Measurements from ENCODE around the gene CR1.
A peak's percentile ranks its signal among the peaks of the same experiment; 100 is the strongest.

Gene CR1

DNA sequence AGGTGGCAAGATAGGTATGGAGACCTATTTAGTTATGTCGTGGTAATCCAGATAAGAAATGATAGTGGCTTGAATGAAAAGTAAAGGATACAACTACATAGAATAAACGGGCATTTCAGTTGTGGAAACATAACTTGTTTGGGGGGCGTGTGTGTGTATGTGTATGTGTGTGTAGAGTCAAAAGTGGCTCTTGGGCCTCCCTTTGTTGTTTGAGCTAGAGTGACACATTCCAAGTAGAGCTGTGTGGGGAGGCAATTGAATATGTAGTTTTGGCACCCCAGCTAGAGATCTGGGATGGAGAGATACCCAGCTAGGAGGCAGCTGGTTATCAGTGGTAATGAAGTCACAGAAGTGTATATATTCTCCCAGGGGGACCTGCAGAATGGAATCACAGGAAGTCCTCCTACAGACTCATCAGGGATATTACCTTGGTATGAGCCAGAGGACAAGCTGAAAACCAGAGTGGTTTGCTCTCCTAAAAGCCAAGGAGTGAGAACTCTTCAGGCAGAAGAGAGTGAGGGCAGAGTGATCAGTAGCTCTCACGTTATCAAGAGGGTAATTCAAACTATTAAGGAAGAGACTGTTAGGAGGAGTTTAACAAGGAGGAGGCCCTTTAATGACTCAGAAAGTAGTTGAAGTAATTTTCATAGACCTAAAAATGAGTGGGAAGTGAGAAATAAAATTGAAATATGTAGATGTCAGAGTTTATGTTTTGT, 154.1 kb downstream of the CR1 start:
- Histone ChIP-seq H2BK5ac (ENCODE audit: low read length) (no peak overlapping the region), H2BK15ac (ENCODE audit: low read length) (no peak overlapping the region), H3K14ac (ENCODE audit: low read length) (no peak overlapping the region), H4K91ac (ENCODE audit: low read depth, low read length, poor library complexity) (no peak overlapping the region), H2AK5ac (ENCODE audit: low read depth, low read length) (no peak overlapping the region), H3K36me3 (replicated peaks in 1 of 2; ENCODE audit: control insufficient read depth in 2 of 2, insufficient read depth in 2 of 2, low read length in 2 of 2) (no peaks in the 10 kb centered on the region), H3K9me3 (replicated peaks in 1 of 2; ENCODE audit: control insufficient read depth in 2 of 2, insufficient read depth in 1 of 2, low read depth in 1 of 2, low read length in 2 of 2) (no peaks in the 10 kb centered on the region), H2AFZ (ENCODE audit: low read length) (no peak overlapping the region), H3K18ac (ENCODE audit: low read length) (no peak overlapping the region), H2BK12ac (ENCODE audit: low read length) (no peak overlapping the region), H3K4me2 (ENCODE audit: insufficient read depth, low read length, poor library complexity, severe bottlenecking) (no peak overlapping the region), H3K79me1 (ENCODE audit: low read depth, low read length) (no peaks in the 10 kb centered on the region), H3K27ac (replicated peaks; ENCODE audit: low read length) (no peak overlapping the region), H2BK120ac (ENCODE audit: low read depth, low read length) (no peak overlapping the region), H3K4ac (ENCODE audit: low read length) (no peak overlapping the region), H3K4me1 (ENCODE audit: control insufficient read depth in 2 of 2, insufficient read depth in 1 of 2, low read depth in 1 of 2, low read length in 2 of 2) (peaks cover 0 to 2% of the 10 kb centered on the region in 2 donors), H4K8ac (ENCODE audit: low read depth, low read length) (no peak overlapping the region), H3K23ac (ENCODE audit: low read depth, low read length, poor library complexity) (no peak overlapping the region), H3K9ac (ENCODE audit: low read depth, low read length, poor library complexity) (no peak overlapping the region), H3K27me3 (ENCODE audit: control insufficient read depth in 3 of 3, insufficient read depth in 3 of 3, low read depth in 1 of 3, low read length in 3 of 3) (no peaks in the 10 kb centered on the region), H3K4me3 (ENCODE audit: low read length in 2 of 2) (no peak overlapping the region)
- DNase-seq (ENCODE audit: low spot score), result no peak
- no CpG with 5 or more reads among the region's 4 CpGs for WGBS, 2 donors (ENCODE audit: extremely low coverage in 2 of 2, insufficient read length in 2 of 2, insufficient replicate concordance in 1 of 2)

- H2AFZ ChIP-seq (ENCODE audit: low read length), result no peak overlapping the region
- H3K4ac ChIP-seq (ENCODE audit: low read length), result no peak overlapping the region
- no peaks in the 10 kb centered on the region for H3K9me3 ChIP-seq (replicated peaks in 1 of 2; ENCODE audit: control insufficient read depth in 2 of 2, insufficient read depth in 1 of 2, low read depth in 1 of 2, low read length in 2 of 2)
- no peak overlapping the region for H3K27ac ChIP-seq (replicated peaks; ENCODE audit: low read length)
- no peak overlapping the region for H3K14ac ChIP-seq (ENCODE audit: low read length)
- no peak overlapping the region for H3K23ac ChIP-seq (ENCODE audit: low read depth, low read length, poor library complexity)
- no peak overlapping the region for H2BK15ac ChIP-seq (ENCODE audit: low read length)
- no peak overlapping the region for H2BK120ac ChIP-seq (ENCODE audit: low read depth, low read length)
- H3K4me2 ChIP-seq (ENCODE audit: insufficient read depth, low read length, poor library complexity, severe bottlenecking), result no peak overlapping the region
- no peaks in the 10 kb centered on the region for H3K79me1 ChIP-seq (ENCODE audit: low read depth, low read length)
- peaks cover 0 to 2% of the 10 kb centered on the region in 2 donors for H3K4me1 ChIP-seq (ENCODE audit: control insufficient read depth in 2 of 2, insufficient read depth in 1 of 2, low read depth in 1 of 2, low read length in 2 of 2)
- DNase-seq (ENCODE audit: low spot score), result no peak
- H4K91ac ChIP-seq (ENCODE audit: low read depth, low read length, poor library complexity), result no peak overlapping the region
- no peak overlapping the region for H2BK12ac ChIP-seq (ENCODE audit: low read length)
- H3K9ac ChIP-seq (ENCODE audit: low read depth, low read length, poor library complexity), result no peak overlapping the region
- H3K4me3 ChIP-seq (ENCODE audit: low read length in 2 of 2), result no peak overlapping the region
- H4K8ac ChIP-seq (ENCODE audit: low read depth, low read length), result no peak overlapping the region
- no peaks in the 10 kb centered on the region for H3K36me3 ChIP-seq (replicated peaks in 1 of 2; ENCODE audit: control insufficient read depth in 2 of 2, insufficient read depth in 2 of 2, low read length in 2 of 2)
- H2BK5ac ChIP-seq (ENCODE audit: low read length), result no peak overlapping the region
- no CpG with 5 or more reads among the region's 1 CpG for whole genome bisulfite sequencing, 2 donors (ENCODE audit: extremely low coverage in 2 of 2, insufficient read length in 2 of 2, insufficient replicate concordance in 1 of 2)
- H2AK5ac ChIP-seq (ENCODE audit: low read depth, low read length), result no peak overlapping the region
- no peaks in the 10 kb centered on the region for H3K27me3 ChIP-seq (ENCODE audit: control insufficient read depth in 3 of 3, insufficient read depth in 3 of 3, low read depth in 1 of 3, low read length in 3 of 3)
- H3K18ac ChIP-seq (ENCODE audit: low read length), result no peak overlapping the region
These were observed 155.6 kb downstream of the CR1 start for GRCh38 chr1:207651583-207651982.

DNA sequence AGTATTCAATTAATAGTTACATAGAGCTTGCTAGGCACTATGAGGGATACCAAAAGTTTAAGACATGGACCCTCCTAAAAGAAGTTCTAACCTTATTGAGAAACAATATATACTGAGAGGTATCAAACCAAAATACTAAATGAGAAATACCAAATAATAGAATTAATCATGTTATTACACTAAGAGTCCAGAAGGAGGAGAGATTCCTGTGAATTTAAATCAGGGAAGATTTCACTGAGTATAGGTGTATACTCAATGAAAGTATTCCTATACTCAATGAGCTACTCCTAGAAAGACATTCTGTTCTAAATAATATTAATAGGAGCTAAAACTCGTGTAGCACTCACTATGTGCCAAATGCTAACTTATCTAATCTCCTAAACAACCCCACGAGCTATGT, 158.4 kb downstream of the CR1 start:
- H3K27me3 ChIP-seq (ENCODE audit: control insufficient read depth in 3 of 3, insufficient read depth in 3 of 3, low read depth in 1 of 3, low read length in 3 of 3), result peaks cover 0 to 3% (median 0%) of the 10 kb centered on the region in 3 experiments

DNA sequence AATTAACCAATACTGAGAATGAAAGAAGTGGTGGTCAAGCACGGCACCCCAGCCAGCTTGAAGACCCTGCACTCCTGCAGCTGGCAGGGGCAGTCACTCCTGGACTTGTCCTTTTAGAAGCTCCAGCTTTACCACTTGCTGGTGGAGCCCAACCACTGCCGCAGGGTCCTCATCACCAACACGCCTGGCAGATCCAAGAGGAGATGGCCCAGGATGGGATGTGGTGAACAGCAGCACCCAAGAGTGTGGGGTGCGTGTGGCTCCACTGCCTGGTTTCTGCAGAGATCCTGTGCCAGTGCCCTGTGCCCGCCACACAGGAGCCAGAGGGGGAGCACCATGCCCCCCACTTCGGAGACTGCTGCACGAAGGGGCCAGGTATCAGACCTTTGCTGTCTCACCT, 162.5 kb downstream of the CR1 start:
- Histone ChIP-seq H3K27ac (replicated peaks; ENCODE audit: low read length) (no peak overlapping the region), H3K36me3 (replicated peaks in 1 of 2; ENCODE audit: control insufficient read depth in 2 of 2, insufficient read depth in 2 of 2, low read length in 2 of 2) (no peaks in the 10 kb centered on the region)
- no CpG with 5 or more reads among the region's 7 CpGs for WGBS, 2 donors (ENCODE audit: extremely low coverage in 2 of 2, insufficient read length in 2 of 2, insufficient replicate concordance in 1 of 2)

More for the DNA sequence above, 158.4 kb downstream of the CR1 start:
- Histone ChIP-seq H2BK5ac (ENCODE audit: low read length) (no peak overlapping the region), H2AFZ (ENCODE audit: low read length) (no peak overlapping the region), H3K27ac (replicated peaks; ENCODE audit: low read length) (no peak overlapping the region), H3K4me2 (ENCODE audit: insufficient read depth, low read length, poor library complexity, severe bottlenecking) (no peak overlapping the region), H2AK5ac (ENCODE audit: low read depth, low read length) (no peak overlapping the region), H3K4me1 (ENCODE audit: control insufficient read depth in 2 of 2, insufficient read depth in 1 of 2, low read depth in 1 of 2, low read length in 2 of 2) (peaks cover 0 to 2% of the 10 kb centered on the region in 2 donors), H3K4ac (ENCODE audit: low read length) (no peak overlapping the region), H2BK15ac (ENCODE audit: low read length) (no peak overlapping the region), H3K23ac (ENCODE audit: low read depth, low read length, poor library complexity) (no peak overlapping the region), H3K18ac (ENCODE audit: low read length) (no peak overlapping the region), H3K9ac (ENCODE audit: low read depth, low read length, poor library complexity) (no peak overlapping the region), H4K91ac (ENCODE audit: low read depth, low read length, poor library complexity) (no peak overlapping the region), H2BK12ac (ENCODE audit: low read length) (no peak overlapping the region), H2BK120ac (ENCODE audit: low read depth, low read length) (no peak overlapping the region), H3K79me1 (ENCODE audit: low read depth, low read length) (no peaks in the 10 kb centered on the region), H3K36me3 (replicated peaks in 1 of 2; ENCODE audit: control insufficient read depth in 2 of 2, insufficient read depth in 2 of 2, low read length in 2 of 2) (no peaks in the 10 kb centered on the region), H3K4me3 (ENCODE audit: low read length in 2 of 2) (no peak overlapping the region), H4K8ac (ENCODE audit: low read depth, low read length) (no peak overlapping the region), H3K14ac (ENCODE audit: low read length) (no peak overlapping the region), H3K9me3 (replicated peaks in 1 of 2; ENCODE audit: control insufficient read depth in 2 of 2, insufficient read depth in 1 of 2, low read depth in 1 of 2, low read length in 2 of 2) (no peaks in the 10 kb centered on the region)
- DNase-seq (ENCODE audit: low spot score), result no peak
- no CpG with 5 or more reads among the region's 2 CpGs for WGBS, 2 donors (ENCODE audit: extremely low coverage in 2 of 2, insufficient read length in 2 of 2, insufficient replicate concordance in 1 of 2)

More for the DNA sequence above, 162.5 kb downstream of the CR1 start:
- Histone ChIP-seq H3K4me3 (ENCODE audit: low read length in 2 of 2) (no peak overlapping the region), H3K14ac (ENCODE audit: low read length) (no peak overlapping the region), H4K91ac (ENCODE audit: low read depth, low read length, poor library complexity) (no peak overlapping the region), H3K27me3 (ENCODE audit: control insufficient read depth in 3 of 3, insufficient read depth in 3 of 3, low read depth in 1 of 3, low read length in 3 of 3) (peaks cover 0 to 3% (median 0%) of the 10 kb centered on the region in 3 experiments), H2BK12ac (ENCODE audit: low read length) (no peak overlapping the region), H3K79me1 (ENCODE audit: low read depth, low read length) (no peaks in the 10 kb centered on the region), H2AFZ (ENCODE audit: low read length) (no peak overlapping the region), H2BK5ac (ENCODE audit: low read length) (no peak overlapping the region), H2BK15ac (ENCODE audit: low read length) (no peak overlapping the region), H3K9ac (ENCODE audit: low read depth, low read length, poor library complexity) (no peak overlapping the region), H3K4me2 (ENCODE audit: insufficient read depth, low read length, poor library complexity, severe bottlenecking) (no peak overlapping the region), H2BK120ac (ENCODE audit: low read depth, low read length) (no peak overlapping the region), H3K23ac (ENCODE audit: low read depth, low read length, poor library complexity) (peak overlapping the region; percentile 16), H3K4me1 (ENCODE audit: control insufficient read depth in 2 of 2, insufficient read depth in 1 of 2, low read depth in 1 of 2, low read length in 2 of 2) (no peaks in the 10 kb centered on the region), H3K9me3 (replicated peaks in 1 of 2; ENCODE audit: control insufficient read depth in 2 of 2, insufficient read depth in 1 of 2, low read depth in 1 of 2, low read length in 2 of 2) (no peaks in the 10 kb centered on the region), H4K8ac (ENCODE audit: low read depth, low read length) (no peak overlapping the region), H3K4ac (ENCODE audit: low read length) (no peak overlapping the region), H3K18ac (ENCODE audit: low read length) (no peak overlapping the region), H2AK5ac (ENCODE audit: low read depth, low read length) (no peak overlapping the region)
- DNase-seq (ENCODE audit: low spot score), result no peak
